Fibroblast of skin of abdomen (primary cell): ENCODE results near the gene NANOG.
"Not testable (repeated sequence)": the region's sequence is repeated elsewhere in the genome, so short reads cannot be mapped to it uniquely, and the experiment has no call there.

Experiments used
- DNase-seq: peaks from one replicate; pipeline ENCODE4 v3.0.0-alpha.2; 2013

The NANOG gene

GRCh38 chr12:7806319-7806718 lies 17.1 kb downstream of the NANOG start:
- DNase-seq, result not testable (repeated sequence)

- peak; percentile 56 for DNase-seq
These were observed 17.8 kb downstream of the NANOG start for GRCh38 chr12:7806863-7807487.

GRCh38 chr12:7825754-7826153 lies 36.6 kb downstream of the NANOG start:
- DNase-seq, result not testable (repeated sequence)

- not testable (repeated sequence) for DNase-seq
These were observed 40.5 kb downstream of the NANOG start for GRCh38 chr12:7829737-7830136.

GRCh38 chr12:7832059-7832696 lies 43.0 kb downstream of the NANOG start:
- peak; percentile 52 for DNase-seq

DNA sequence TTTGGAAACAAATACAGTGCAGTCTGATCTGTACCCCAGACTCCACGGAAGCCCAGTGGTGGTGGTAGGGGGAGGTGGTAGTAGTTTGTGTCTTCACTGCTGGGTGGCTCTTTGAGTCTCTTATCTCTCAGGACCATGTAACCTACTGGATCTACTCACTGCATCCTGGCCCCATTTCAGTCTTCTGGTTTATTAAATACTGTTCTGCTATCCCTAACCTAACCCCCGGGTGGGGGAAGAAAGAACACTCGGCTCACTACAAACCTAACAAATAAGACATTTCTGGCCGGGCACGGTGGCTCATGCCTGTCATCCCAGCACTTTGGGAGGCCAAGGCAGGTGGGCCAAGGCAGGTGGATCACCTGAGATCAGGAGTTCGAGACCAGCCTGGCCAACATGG lies 44.0 kb downstream of the NANOG start:
- not testable (repeated sequence) for DNase-seq

DNA sequence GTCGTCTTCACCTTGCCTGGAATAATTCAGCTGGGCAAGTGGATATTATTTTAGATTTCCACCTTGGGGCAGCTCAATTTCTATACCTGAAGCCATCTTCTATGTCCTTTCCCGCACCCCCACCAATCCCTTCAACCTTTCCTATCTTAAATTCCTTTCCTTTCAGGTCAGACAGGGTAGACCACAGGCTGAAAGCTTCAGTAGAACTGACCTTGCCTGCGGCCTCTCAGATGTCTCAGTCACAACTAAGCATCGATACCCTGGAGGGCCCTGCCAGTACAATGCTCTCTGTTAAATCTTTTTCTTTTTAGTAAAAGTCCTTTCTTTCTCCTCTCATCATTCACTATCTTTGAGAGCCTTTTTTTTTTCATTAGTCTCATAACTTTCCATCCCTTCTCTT lies 44.6 kb downstream of the NANOG start:
- no peak for DNase-seq

DNA sequence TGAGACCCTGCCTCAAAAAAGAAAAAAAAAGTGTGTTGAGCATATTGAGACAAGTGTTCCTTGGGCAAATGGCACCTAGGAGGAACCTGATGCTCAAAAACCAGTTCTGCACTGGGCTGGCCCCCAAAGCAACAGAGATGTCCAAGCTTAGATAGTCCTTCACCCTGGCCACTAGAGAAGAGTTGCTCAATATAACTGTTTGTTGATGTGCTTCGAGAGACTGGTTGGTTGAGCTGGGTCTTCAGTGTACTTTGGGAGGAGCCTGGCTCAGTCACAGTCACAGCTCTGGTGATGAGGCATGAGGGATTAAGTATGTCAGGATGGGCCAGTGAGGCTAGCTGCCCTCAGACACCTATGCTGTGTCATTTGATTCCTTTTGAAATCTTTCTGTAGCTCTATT lies 45.5 kb downstream of the NANOG start:
- no peak for DNase-seq

- no peak for DNase-seq
These were observed 45.9 kb downstream of the NANOG start for GRCh38 chr12:7835116-7835515.

GRCh38 chr12:7835766-7836165 lies 46.6 kb downstream of the NANOG start:
- DNase-seq, result no peak

DNA sequence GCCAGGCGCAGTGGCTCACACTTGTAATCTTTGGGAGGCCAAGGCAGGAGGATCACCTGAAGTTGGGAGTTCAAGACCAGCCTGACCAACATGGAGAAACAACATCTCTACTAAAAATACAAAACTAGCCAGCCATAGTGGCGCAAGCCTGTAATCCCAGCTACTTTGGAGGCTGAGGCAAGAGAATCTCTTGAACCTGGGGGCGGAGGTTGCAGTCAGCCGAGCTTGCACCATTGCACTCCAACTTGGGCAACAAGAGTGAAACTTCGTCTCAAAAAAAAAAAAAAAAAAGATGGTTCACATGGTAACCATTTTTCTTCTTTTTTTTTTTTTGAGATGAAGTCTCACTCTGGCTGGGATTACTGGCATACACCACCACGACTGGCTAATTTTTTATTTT lies 48.2 kb downstream of the NANOG start:
- no peak for DNase-seq

DNA sequence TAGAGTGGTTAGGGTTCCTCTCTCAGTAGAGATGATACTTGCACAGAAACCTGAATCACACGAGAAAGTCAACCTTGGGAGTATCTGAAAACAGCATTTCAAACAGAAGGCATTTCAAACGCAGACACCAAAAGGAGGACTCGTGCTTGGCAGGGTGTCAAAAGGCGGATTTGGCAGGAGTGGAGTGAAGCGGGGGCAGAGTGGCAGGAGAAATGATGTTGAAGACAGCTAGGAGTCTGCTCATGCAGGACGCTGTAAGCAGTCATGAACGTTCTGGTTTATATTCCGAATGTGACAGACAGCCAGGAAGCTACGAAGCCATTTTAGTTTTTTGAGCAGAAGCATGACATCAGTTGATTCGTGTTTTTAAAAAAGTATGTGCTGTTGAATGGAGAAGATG lies 50.0 kb downstream of the NANOG start:
- peak; percentile 48 for DNase-seq

GRCh38 chr12:7839848-7840247 lies 50.6 kb downstream of the NANOG start:
- not testable (repeated sequence) for DNase-seq

DNA sequence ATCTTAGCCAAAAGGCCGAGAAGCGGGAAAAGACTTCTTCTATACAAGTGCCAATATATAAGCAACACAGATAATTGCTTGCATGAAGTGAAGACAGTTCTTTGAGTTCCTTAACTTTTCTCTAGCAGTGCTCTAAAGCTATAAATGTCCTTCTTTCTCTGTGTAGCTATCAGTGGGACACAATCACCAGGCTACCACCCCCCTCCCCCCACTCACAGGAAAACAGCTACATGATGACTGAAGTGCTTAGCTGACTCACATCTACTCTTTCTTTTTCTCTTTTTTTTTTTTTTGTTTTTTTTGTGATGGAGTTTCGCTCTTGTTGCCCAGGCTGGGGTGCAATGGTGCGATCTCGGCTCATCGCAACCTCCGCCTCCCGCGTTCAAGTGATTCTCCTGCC lies 53.2 kb downstream of the NANOG start:
- DNase-seq, result not testable (repeated sequence)

DNA sequence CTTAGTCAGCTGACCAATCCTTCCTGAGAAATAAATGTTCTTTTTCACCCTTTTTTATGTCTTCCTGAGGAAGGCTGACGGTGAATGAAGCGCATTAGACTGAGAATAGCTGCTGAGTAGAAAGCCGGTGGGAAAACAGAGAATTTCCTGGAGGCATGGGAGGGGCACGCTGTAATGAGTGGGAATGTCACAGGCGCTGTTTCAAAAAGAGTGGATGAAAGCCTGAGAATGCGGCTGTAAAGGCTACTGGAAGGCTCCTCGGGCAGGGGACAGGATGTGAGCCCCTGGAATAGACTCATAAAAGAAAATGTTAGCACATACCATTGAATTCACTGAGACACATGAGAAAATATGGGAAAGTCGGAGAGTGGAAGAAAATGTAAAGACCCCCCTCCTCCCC lies 53.9 kb downstream of the NANOG start:
- DNase-seq, result not testable (repeated sequence)

DNA sequence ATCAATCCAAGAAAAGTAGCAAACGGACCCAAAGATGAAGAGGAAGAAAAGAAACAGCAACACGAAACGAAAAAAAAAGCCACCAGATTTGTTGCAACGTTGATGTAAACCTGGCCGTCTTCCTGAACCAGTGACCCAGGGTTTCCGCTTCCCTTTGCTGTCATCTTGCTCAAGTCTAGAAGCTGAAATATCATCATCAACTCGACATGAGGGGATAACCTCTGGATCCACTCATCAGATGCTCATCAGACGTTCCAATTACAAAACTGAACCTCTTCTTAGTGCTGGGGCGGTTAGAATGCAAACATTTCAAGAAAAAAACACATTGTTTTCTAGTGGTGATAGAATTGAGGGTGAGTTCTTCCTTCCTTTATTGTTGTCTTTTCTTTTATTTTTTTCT lies 54.4 kb downstream of the NANOG start:
- not testable (repeated sequence) for DNase-seq

- no peak for DNase-seq
These were observed 54.9 kb downstream of the NANOG start for GRCh38 chr12:7844116-7844515.

GRCh38 chr12:7847226-7848097 lies 58.3 kb downstream of the NANOG start:
- not testable (repeated sequence) for DNase-seq

DNA sequence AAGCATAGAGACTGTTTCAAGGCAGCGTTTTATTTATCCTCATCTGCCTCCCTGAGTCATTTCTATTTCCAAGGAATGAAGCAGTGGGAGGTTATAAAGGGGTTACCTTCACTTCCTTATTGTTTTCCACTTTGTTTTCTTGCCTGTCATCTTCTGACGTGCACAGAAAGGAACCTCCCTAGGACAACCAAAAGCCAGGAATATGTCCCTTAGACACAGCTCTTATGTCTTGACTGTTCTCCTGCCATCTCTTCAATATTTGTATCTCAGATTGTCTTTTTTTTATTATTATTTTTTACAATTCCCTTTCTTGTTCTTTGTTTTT lies 58.9 kb downstream of the NANOG start:
- DNase-seq, result not testable (repeated sequence)
